ENCODE results near the gene MCCC1. TPM values are rescaled to one million over a fixed set of nuclear protein-coding genes. Genes with fewer than 3 reads are reported as not detected.

MCCC1 gene
- total and polyA plus RNA-seq, 7 experiments from 2014 or later = 17.7 to 37.5 (median 31.8) TPM

DNA sequence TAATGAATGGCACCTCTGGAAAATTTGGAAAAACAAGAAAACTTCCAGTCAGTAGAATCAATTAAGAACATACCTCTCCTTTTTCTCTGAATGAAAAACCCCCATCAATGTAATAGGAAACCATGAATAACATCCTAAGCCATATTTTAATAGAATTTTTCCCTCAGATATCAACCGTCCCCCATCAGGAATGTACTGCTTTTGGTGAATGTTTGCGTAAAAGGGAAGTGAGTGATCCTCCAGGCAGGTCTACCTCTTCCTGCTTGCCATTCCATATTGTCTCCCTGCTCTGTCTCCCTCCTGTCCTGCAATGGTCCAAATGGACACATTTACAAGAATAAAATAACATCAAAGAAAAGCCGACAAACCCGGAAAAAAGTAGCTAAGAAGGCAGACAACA is 32.4 kb upstream of the MCCC1 start:
- POLR2A ChIA-PET = no interaction called here
- Histone ChIP-seq H3K27ac (ENCODE audit: low read depth, low read length) (no peak overlapping the region), H3K36me3 (ENCODE audit: control insufficient read depth in 2 of 3, insufficient read depth in 3 of 3, low read length in 3 of 3) (no peaks in the 10 kb centered on the region), H3K4me3 (ENCODE audit: low read length) (no peak overlapping the region), H3K27me3 (ENCODE audit: control insufficient read depth in 2 of 2, insufficient read depth in 2 of 2, low read length in 2 of 2) (no peaks in the 10 kb centered on the region), H3K9me3 (ENCODE audit: control insufficient read depth in 2 of 3, low read length in 3 of 3) (no peaks in the 10 kb centered on the region), H3K4me1 (ENCODE audit: control insufficient read depth in 2 of 2, insufficient read depth in 2 of 2, low read length in 2 of 2) (no peaks in the 10 kb centered on the region)
- H3K4me1 Mint-ChIP-seq = peaks cover 0 to 11% (median 5%) of the 10 kb centered on the region in 7 donors
- no peak overlapping the region for H3K4me3 Mint-ChIP-seq
- intact Hi-C loops (cut with micrococcal nuclease) = no loop called here
- no peak overlapping the region for H3K27ac Mint-ChIP-seq
- ATAC-seq (no peak), DNase-seq (no peak)
- H3K27me3 Mint-ChIP-seq = peaks cover 0 to 3% (median 0%) of the 10 kb centered on the region in 5 donors
- peaks cover 2 to 27% (median 11%) of the 10 kb centered on the region in 11 donors for H3K9me3 Mint-ChIP-seq
- CTCF ChIA-PET = no interaction called here
- H3K36me3 Mint-ChIP-seq = peaks cover 11 to 39% (median 22%) of the 10 kb centered on the region in 5 donors

DNA sequence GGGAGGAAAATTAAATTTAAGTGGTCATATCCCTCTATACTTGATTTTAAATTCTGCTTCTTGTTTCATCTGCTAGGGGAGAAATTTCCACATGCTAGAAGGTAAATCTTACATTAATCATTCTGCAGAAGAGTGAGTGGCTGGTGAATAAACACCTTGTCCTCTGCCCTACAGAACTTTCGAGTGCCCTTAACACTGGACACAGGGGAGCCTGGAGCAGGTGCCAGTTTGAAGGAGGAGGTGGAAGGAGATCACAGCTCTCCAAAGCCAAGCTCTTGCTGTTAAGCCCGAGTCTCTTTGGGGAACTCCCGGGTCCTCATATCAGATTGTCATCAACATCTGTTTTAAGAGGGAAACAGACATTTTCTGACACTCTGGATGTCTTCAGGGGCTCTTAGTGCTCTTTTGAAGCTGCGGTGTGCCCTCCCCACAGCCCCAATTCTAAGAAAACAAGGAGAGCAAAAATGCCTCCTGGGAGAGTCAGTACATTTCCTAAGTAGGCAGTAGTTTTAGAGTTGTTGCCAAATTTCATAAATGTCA is 32.0 kb upstream of the MCCC1 start:
- Histone ChIP-seq H3K9me3 (ENCODE audit: control insufficient read depth in 2 of 3, low read length in 3 of 3) (no peaks in the 10 kb centered on the region), H3K4me1 (ENCODE audit: control insufficient read depth in 2 of 2, insufficient read depth in 2 of 2, low read length in 2 of 2) (no peaks in the 10 kb centered on the region), H3K36me3 (ENCODE audit: control insufficient read depth in 2 of 3, insufficient read depth in 3 of 3, low read length in 3 of 3) (no peaks in the 10 kb centered on the region), H3K27ac (ENCODE audit: low read depth, low read length) (no peak overlapping the region), H3K27me3 (ENCODE audit: control insufficient read depth in 2 of 2, insufficient read depth in 2 of 2, low read length in 2 of 2) (no peaks in the 10 kb centered on the region), H3K4me3 (ENCODE audit: low read length) (no peak overlapping the region)
- H3K4me3 Mint-ChIP-seq = no peak overlapping the region
- peaks cover 11 to 39% (median 22%) of the 10 kb centered on the region in 5 donors for H3K36me3 Mint-ChIP-seq
- DNase-seq = no peak
- H3K4me1 Mint-ChIP-seq = peaks cover 0 to 11% (median 5%) of the 10 kb centered on the region in 7 donors
- peaks cover 2 to 27% (median 11%) of the 10 kb centered on the region in 11 donors for H3K9me3 Mint-ChIP-seq
- peaks cover 0 to 3% (median 0%) of the 10 kb centered on the region in 5 donors for H3K27me3 Mint-ChIP-seq
- ChIA-PET POLR2A (no interaction called here), CTCF (no interaction called here)
- no peak overlapping the region for H3K27ac Mint-ChIP-seq
- intact Hi-C loops (cut with micrococcal nuclease) = no loop called here
- ATAC-seq = no peak

DNA sequence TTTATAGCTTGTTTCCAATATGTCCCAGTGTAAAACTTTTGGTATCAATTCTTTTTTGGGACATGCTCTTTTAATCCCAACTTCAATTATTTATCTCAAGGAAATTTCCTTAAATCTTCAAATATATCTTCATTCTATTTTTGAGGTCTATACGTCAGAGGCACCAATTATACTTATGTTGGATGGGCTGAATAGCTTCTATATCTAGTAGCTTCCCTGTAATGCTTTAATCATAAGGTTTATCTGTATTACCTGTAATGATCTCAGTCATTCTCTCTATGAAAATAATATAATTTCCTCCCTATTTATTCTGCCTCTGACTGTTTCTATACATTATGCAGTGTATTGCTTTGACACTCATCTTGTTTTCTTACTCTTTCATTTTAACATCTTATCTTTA is 29.9 kb upstream of the MCCC1 start:
- Histone ChIP-seq H3K4me1 (ENCODE audit: control insufficient read depth in 2 of 2, insufficient read depth in 2 of 2, low read length in 2 of 2) (no peaks in the 10 kb centered on the region), H3K9me3 (ENCODE audit: control insufficient read depth in 2 of 3, low read length in 3 of 3) (no peaks in the 10 kb centered on the region), H3K27me3 (ENCODE audit: control insufficient read depth in 2 of 2, insufficient read depth in 2 of 2, low read length in 2 of 2) (no peaks in the 10 kb centered on the region), H3K4me3 (ENCODE audit: low read length) (no peak overlapping the region), H3K36me3 (ENCODE audit: control insufficient read depth in 2 of 3, insufficient read depth in 3 of 3, low read length in 3 of 3) (no peaks in the 10 kb centered on the region), H3K27ac (ENCODE audit: low read depth, low read length) (no peak overlapping the region)
- Mint-ChIP-seq H3K9me3 (peaks cover 2 to 27% (median 11%) of the 10 kb centered on the region in 11 donors), H3K27me3 (peaks cover 0 to 3% (median 0%) of the 10 kb centered on the region in 5 donors), H3K4me3 (no peak overlapping the region), H3K4me1 (peaks cover 0 to 7% (median 4%) of the 10 kb centered on the region in 7 donors), H3K27ac (no peak overlapping the region), H3K36me3 (peaks cover 11 to 33% (median 15%) of the 10 kb centered on the region in 5 donors)
- ChIA-PET POLR2A (no interaction called here), CTCF (no interaction called here)
- no peak for ATAC-seq
- no peak for DNase-seq
- intact Hi-C loops (cut with micrococcal nuclease) = loop anchor here (10.0 kb wide), 2 partner anchors 636 to 756 kb away; partner anchors contain the start of gene PARL (in 1 of the 2)

DNA sequence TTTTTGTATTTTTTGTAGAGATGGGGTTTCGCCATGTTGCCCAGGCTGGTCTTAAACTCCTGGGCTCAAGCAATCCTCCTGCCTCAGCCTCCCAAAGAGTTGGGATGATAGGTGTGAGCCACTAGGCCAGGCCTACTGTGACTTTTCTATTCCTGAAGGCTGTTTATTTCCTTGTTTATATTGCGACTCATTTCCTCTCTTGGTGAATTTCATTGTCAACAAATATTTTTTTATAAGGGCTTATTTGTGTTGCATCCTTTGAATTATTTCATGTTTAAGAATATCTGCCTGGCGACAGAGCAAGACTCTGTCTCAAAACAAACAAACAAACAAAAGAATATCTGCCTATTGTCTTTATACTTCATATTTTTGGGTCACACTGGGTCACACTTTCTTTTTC is 29.4 kb upstream of the MCCC1 start:
- Mint-ChIP-seq H3K27me3 (peaks cover 0 to 3% (median 0%) of the 10 kb centered on the region in 5 donors), H3K4me3 (no peak overlapping the region), H3K4me1 (peaks cover 0 to 3% (median 0%) of the 10 kb centered on the region in 7 donors), H3K9me3 (peaks cover 2 to 27% (median 11%) of the 10 kb centered on the region in 11 donors), H3K36me3 (peaks cover 11 to 30% (median 15%) of the 10 kb centered on the region in 5 donors), H3K27ac (no peak overlapping the region)
- no peak for ATAC-seq
- Histone ChIP-seq H3K36me3 (ENCODE audit: control insufficient read depth in 2 of 3, insufficient read depth in 3 of 3, low read length in 3 of 3) (no peaks in the 10 kb centered on the region), H3K4me1 (ENCODE audit: control insufficient read depth in 2 of 2, insufficient read depth in 2 of 2, low read length in 2 of 2) (no peaks in the 10 kb centered on the region), H3K9me3 (ENCODE audit: control insufficient read depth in 2 of 3, low read length in 3 of 3) (no peaks in the 10 kb centered on the region), H3K27ac (ENCODE audit: low read depth, low read length) (no peak overlapping the region), H3K27me3 (ENCODE audit: control insufficient read depth in 2 of 2, insufficient read depth in 2 of 2, low read length in 2 of 2) (no peaks in the 10 kb centered on the region), H3K4me3 (ENCODE audit: low read length) (no peak overlapping the region)
- CTCF ChIA-PET = no interaction called here
- DNase-seq = no peak
- POLR2A ChIA-PET = no interaction called here
- intact Hi-C loops (cut with micrococcal nuclease) = loop anchor here (10.0 kb wide), 2 partner anchors 636 to 756 kb away; partner anchors contain the start of gene PARL (in 1 of the 2)

DNA sequence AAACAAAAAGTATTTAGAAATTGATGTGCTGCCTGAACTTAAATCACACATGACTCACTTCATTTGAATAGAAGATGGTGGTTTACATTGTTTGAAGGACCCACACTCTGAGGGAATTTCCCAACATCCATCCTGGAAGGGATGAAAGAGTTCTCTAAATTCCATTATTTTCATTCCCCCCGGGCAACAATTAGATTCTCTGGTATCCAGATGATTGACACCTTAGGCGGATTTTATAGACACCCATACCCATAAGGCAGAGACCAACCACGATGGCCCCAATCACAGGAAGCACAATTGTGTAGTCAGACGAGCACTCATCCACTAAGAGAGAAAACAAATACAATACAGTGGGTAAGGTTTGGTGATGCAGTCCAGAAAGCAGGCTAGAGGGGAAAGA is 24.6 kb upstream of the MCCC1 start:
- intact Hi-C loops (cut with micrococcal nuclease) = loop anchor here (2.0 to 10.0 kb wide), 6 partner anchors 38 to 761 kb away; partner anchors contain the start of genes LAMP3 (in 2 of the 2) and PARL (in 1 of the 2)
- H3K4me1 ChIP-seq (ENCODE audit: control insufficient read depth in 2 of 2, insufficient read depth in 2 of 2, low read length in 2 of 2) = no peaks in the 10 kb centered on the region
- DNase-seq (no peak), ATAC-seq (no peak)
- no peak overlapping the region for H3K4me3 ChIP-seq (ENCODE audit: low read length)
- POLR2A ChIA-PET = no interaction called here
- Mint-ChIP-seq H3K4me1 (peaks cover 0 to 6% (median 0%) of the 10 kb centered on the region in 7 donors), H3K27me3 (no peaks in the 10 kb centered on the region), H3K27ac (no peak overlapping the region), H3K9me3 (peaks cover 0 to 6% (median 1%) of the 10 kb centered on the region in 11 donors), H3K36me3 (peaks cover 2 to 6% (median 3%) of the 10 kb centered on the region in 5 donors), H3K4me3 (no peak overlapping the region)
- no peaks in the 10 kb centered on the region for H3K9me3 ChIP-seq (ENCODE audit: control insufficient read depth in 2 of 3, low read length in 3 of 3)
- no peaks in the 10 kb centered on the region for H3K27me3 ChIP-seq (ENCODE audit: control insufficient read depth in 2 of 2, insufficient read depth in 2 of 2, low read length in 2 of 2)
- CTCF ChIA-PET = interaction anchor here (1.0 to 6.4 kb wide), 4 partner anchors 61 to 643 kb away, joined by 3 to 100 read pairs (median 8); no protein-coding TSS in a partner anchor
- H3K27ac ChIP-seq (ENCODE audit: low read depth, low read length) = no peak overlapping the region
- H3K36me3 ChIP-seq (ENCODE audit: control insufficient read depth in 2 of 3, insufficient read depth in 3 of 3, low read length in 3 of 3) = no peaks in the 10 kb centered on the region

DNA sequence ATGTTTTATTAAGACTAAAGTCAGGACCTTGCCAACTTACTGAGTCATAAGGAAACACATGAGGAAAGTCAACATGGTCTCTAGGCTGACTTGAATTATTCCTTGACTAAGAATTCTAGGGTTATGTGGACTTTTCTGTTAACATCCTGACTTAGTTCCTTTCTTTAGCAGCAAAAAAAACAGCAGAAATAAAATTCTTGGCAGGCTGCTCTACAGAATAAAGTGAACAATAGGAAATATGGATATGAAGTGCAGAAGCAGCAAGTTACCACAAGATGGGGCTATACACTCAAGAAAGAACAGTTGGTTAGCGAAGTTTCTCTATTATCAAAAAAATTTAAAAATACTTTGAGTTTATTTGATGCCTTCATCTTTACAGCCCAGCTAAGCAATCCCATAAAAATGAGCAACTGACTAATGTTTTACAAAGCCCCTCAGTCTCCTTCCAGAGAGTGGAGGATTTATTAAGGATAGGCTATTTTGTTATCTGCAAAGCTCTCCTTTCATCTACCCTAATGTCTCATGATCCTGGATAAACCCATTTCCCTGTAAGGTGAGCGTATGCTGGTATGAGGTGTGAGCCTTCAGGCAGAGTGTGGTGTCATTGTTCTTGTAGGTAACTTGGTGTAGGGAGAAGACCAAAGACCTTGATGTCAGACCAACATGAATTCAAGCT is 23.1 kb upstream of the MCCC1 start:
- no peaks in the 10 kb centered on the region for H3K9me3 ChIP-seq (ENCODE audit: control insufficient read depth in 2 of 3, low read length in 3 of 3)
- Mint-ChIP-seq H3K4me3 (no peak overlapping the region), H3K9me3 (no peaks in the 10 kb centered on the region), H3K36me3 (peaks cover 0 to 4% (median 0%) of the 10 kb centered on the region in 5 donors), H3K27me3 (peaks cover 2 to 5% (median 4%) of the 10 kb centered on the region in 5 donors), H3K4me1 (peaks cover 0 to 6% (median 0%) of the 10 kb centered on the region in 7 donors), H3K27ac (no peak overlapping the region)
- ATAC-seq = peak; percentile 75
- no peaks in the 10 kb centered on the region for H3K4me1 ChIP-seq (ENCODE audit: control insufficient read depth in 2 of 2, insufficient read depth in 2 of 2, low read length in 2 of 2)
- H3K4me3 ChIP-seq (ENCODE audit: low read length) = no peak overlapping the region
- no peak overlapping the region for H3K27ac ChIP-seq (ENCODE audit: low read depth, low read length)
- POLR2A ChIA-PET = interaction anchor here (0.7 kb wide), 1 partner anchor 330 kb away, joined by 6 read pairs; no protein-coding TSS in a partner anchor
- no peaks in the 10 kb centered on the region for H3K27me3 ChIP-seq (ENCODE audit: control insufficient read depth in 2 of 2, insufficient read depth in 2 of 2, low read length in 2 of 2)
- intact Hi-C loops (cut with micrococcal nuclease) = loop anchor here (1.0 to 10.0 kb wide), 12 partner anchors 40 to 762 kb away; partner anchors contain the start of genes LAMP3 (in 2 of the 2) and PARL (in 1 of the 2)
- CTCF ChIA-PET = interaction anchor here (0.8 to 6.4 kb wide), 7 partner anchors 56 to 646 kb away, joined by 3 to 100 read pairs (median 6); no protein-coding TSS in a partner anchor
- peak in 7 of 9 donors; percentile 15 to 60 (median 49) for DNase-seq
- H3K36me3 ChIP-seq (ENCODE audit: control insufficient read depth in 2 of 3, insufficient read depth in 3 of 3, low read length in 3 of 3) = no peaks in the 10 kb centered on the region
